ENCODE data around the gene CDHR5. TPM values are rescaled to one million over a fixed set of nuclear protein-coding genes. Genes with fewer than 3 reads are reported as not detected.

CDHR5 gene
- total RNA-seq, 2 experiments from 2014 or later, result not detected

- H3K27me3 Mint-ChIP-seq, result no peaks in the 10 kb centered on the region
- ChIA-PET CTCF (no interaction called here), POLR2A (no interaction called here)
- H3K4me3 Mint-ChIP-seq, result no peak overlapping the region
- ATAC-seq, result no peak
- no peak overlapping the region for H3K27ac Mint-ChIP-seq
- peaks cover 6% of the 10 kb centered on the region for H3K4me1 Mint-ChIP-seq (ENCODE audit: low read depth)
- DNase-seq, result no peak
- intact Hi-C loops (cut with micrococcal nuclease), result no loop called here
- peaks cover 16% of the 10 kb centered on the region for H3K36me3 Mint-ChIP-seq (ENCODE audit: low read depth)
- no peak for TF ChIP-seq CTCF (IDR thresholded peaks at IDR 0.05)
- H3K9me3 Mint-ChIP-seq, result no peaks in the 10 kb centered on the region
Observed at GRCh38 chr11:609341-609811, 15.4 kb downstream of the CDHR5 start.

GRCh38 chr11:608791-609251 is 15.9 kb downstream of the CDHR5 start:
- no peak for DNase-seq

DNA sequence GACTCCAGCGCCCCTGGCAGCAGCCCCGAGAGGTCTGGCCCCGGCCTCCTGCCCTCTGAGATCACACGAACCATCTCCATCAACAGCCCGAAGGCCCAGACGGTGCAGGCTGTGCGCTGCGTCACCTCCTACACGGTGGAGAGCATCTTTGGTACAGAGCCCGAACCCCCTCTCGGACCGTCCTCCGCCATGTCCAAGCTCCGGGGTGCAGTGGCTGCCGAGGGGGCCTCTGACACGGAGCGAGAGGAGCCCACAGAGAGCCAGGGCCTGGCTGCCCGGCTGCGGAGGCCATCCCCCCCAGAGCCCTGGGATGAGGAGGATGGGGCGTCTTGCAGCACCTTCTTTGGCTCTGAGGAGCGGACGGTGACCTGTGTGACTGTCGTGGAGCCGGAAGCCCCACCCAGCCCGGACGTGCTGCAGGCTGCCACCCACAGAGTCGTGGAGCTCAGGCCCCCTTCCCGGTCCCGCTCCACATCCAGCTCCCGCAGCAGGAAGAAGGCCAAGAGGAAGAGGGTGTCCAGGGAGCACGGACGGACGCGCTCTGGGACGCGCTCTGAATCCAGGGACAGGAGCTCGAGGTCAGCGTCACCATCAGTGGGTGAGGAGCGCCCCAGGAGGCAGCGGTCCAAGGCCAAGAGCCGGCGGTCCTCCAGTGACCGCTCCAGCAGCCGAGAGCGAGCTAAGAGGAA is 16.6 kb downstream of the CDHR5 start:
- CTCF ChIA-PET, result no interaction called here
- no peaks in the 10 kb centered on the region for H3K27me3 Mint-ChIP-seq
- intact Hi-C loops (cut with micrococcal nuclease), result no loop called here
- H3K9me3 Mint-ChIP-seq, result no peaks in the 10 kb centered on the region
- DNase-seq (no peak), ATAC-seq (no peak)
- H3K36me3 Mint-ChIP-seq (ENCODE audit: low read depth), result peaks cover 21% of the 10 kb centered on the region
- H3K4me3 Mint-ChIP-seq, result no peak overlapping the region
- POLR2A ChIA-PET, result interaction anchor here (1.6 kb wide), 1 partner anchor 20 kb away, joined by 4 read pairs; no protein-coding TSS in a partner anchor
- H3K4me1 Mint-ChIP-seq (ENCODE audit: low read depth), result no peaks in the 10 kb centered on the region
- no peak overlapping the region for H3K27ac Mint-ChIP-seq
- no peak for TF ChIP-seq CTCF (IDR thresholded peaks at IDR 0.05)

More at GRCh38 chr11:608791-609251, 15.9 kb downstream of the CDHR5 start:
- ChIA-PET CTCF (no interaction called here), POLR2A (no interaction called here)
- no peak for TF ChIP-seq CTCF (IDR thresholded peaks at IDR 0.05)
- H3K36me3 Mint-ChIP-seq (ENCODE audit: low read depth), result peaks cover 19% of the 10 kb centered on the region
- H3K9me3 Mint-ChIP-seq, result no peaks in the 10 kb centered on the region
- peaks cover 2% of the 10 kb centered on the region for H3K4me1 Mint-ChIP-seq (ENCODE audit: low read depth)
- no peak overlapping the region for H3K27ac Mint-ChIP-seq
- H3K4me3 Mint-ChIP-seq, result no peak overlapping the region
- H3K27me3 Mint-ChIP-seq, result no peaks in the 10 kb centered on the region
- intact Hi-C loops (cut with micrococcal nuclease), result no loop called here
- ATAC-seq, result no peak

- DNase-seq, result no peak
- TF ChIP-seq CTCF (IDR thresholded peaks at IDR 0.05), result no peak
- ATAC-seq, result no peak
- H3K4me1 Mint-ChIP-seq (ENCODE audit: low read depth), result no peaks in the 10 kb centered on the region
- POLR2A ChIA-PET, result interaction anchor here (1.6 kb wide), 1 partner anchor 19 kb away, joined by 4 read pairs; no protein-coding TSS in a partner anchor
- H3K27me3 Mint-ChIP-seq, result no peaks in the 10 kb centered on the region
- no peaks in the 10 kb centered on the region for H3K9me3 Mint-ChIP-seq
- peak overlapping the region; percentile 27 for H3K27ac Mint-ChIP-seq
- CTCF ChIA-PET, result no interaction called here
- H3K4me3 Mint-ChIP-seq, result no peak overlapping the region
- intact Hi-C loops (cut with micrococcal nuclease), result no loop called here
- H3K36me3 Mint-ChIP-seq (ENCODE audit: low read depth), result peaks cover 25% of the 10 kb centered on the region
Observed at GRCh38 chr11:607020-607780, 17.6 kb downstream of the CDHR5 start.

DNA sequence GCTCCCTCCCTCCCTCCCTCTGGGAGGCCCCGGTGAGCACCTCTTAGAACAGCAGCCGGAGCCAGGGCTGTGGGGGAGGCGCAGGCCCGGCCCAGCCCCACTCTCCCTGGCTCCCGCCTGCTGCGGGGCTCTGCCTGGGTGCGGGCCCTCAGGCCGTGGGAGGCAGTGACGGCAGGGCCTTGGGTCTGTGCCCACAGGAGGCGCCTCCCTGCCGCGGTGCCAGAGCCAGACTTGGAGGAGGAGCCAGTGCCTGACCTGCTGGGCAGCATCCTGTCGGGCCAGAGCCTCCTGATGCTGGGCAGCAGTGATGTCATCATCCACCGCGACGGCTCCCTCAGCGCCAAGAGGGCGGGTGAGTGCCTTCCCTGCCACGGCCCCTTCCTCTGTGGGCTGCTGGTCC is 18.5 kb downstream of the CDHR5 start:
- intact Hi-C loops (cut with micrococcal nuclease), result no loop called here
- no peaks in the 10 kb centered on the region for H3K27me3 Mint-ChIP-seq
- H3K4me3 Mint-ChIP-seq, result no peak overlapping the region
- ATAC-seq (no peak), DNase-seq (no peak)
- TF ChIP-seq CTCF (IDR thresholded peaks at IDR 0.05), result no peak
- no peaks in the 10 kb centered on the region for H3K9me3 Mint-ChIP-seq
- CTCF ChIA-PET, result no interaction called here
- H3K36me3 Mint-ChIP-seq (ENCODE audit: low read depth), result peaks cover 31% of the 10 kb centered on the region
- POLR2A ChIA-PET, result interaction anchor here (0.7 kb wide), 2 partner anchors 8 to 9 kb away, joined by 3 read pairs; partner anchors contain the start of gene IRF7
- no peak overlapping the region for H3K27ac Mint-ChIP-seq
- no peaks in the 10 kb centered on the region for H3K4me1 Mint-ChIP-seq (ENCODE audit: low read depth)

All from activated CD8-positive, alpha-beta T cell treated with anti-CD3 and anti-CD28 coated beads for 36 hours (primary cell).